Stimulated activated CD8-positive, alpha-beta memory T cell treated with anti-CD3 and anti-CD28 coated beads, Interleukin-2, amount 100 ng/mL, for 1 hour (primary cell): ENCODE results near the gene METTL6.
"Not testable (repeated sequence)": the region's sequence is repeated elsewhere in the genome, so short reads cannot be mapped to it uniquely, and the experiment has no call there.

Experiments used
- DNase-seq, 2 donors: peaks; one replicate each; pipeline ENCODE4 v3.0.0-alpha.2; 2020; ENCODE audit warnings: low read depth in 2 of 2

METTL6 gene

GRCh38 chr3:15368561-15369135 lies 58.7 kb downstream of the METTL6 start:
- no peak for DNase-seq

- DNase-seq: no peak
Observed at GRCh38 chr3:15367059-15367458, 60.3 kb downstream of the METTL6 start.

DNA sequence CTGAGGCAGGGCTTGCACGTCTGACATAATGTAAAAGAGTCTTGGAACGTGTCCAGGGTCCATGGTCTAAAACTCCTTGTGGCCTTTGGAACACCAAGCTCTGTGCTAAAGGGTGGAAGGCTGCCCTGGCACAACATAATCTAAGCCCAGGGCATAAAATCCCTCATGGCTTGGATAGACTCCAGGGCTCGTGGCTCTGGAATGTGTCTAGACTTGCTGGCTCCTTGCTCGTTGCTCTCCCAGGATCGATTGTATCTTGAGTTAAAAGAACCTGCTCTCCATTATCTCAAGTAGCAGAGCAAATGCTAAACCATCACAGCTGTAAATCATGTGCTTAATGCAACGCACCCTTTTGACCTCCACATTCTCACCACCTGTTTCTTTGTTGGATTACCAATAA lies 63.3 kb downstream of the METTL6 start:
- DNase-seq: not testable (repeated sequence)

DNA sequence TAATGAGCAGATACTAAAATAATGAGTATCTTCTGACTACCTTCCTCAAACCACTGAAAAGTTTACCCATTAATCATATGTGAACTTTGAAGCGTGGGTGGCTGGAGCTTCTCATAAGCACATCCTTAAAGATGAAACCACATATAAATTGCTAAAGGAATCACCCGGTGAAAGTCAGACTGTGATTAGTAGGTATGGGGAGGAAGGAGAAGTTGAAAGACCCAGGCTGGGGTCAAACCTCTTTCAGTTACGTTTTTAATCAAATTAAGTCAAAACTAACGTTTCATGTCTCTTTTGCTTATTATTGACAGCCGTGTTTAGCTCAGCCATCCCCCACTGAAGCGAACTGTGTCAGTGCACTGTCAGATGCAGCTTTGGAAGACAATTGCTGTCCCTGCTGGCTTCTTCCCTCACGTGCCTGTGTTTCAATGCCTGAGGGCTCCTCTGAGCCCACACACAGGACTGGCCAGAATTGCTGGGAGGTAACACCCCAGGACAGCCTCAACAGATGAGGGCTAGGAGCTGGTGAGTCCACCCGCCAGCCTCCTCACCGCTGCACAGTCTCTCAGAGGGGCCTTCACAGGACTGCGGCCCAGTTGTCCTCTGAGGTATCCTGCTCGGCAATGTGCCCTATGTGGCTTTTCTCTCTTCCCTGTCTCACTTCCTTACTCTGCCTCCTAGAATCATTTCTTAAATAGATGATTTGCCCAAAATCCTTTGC lies 65.7 kb downstream of the METTL6 start:
- DNase-seq: no peak

DNA sequence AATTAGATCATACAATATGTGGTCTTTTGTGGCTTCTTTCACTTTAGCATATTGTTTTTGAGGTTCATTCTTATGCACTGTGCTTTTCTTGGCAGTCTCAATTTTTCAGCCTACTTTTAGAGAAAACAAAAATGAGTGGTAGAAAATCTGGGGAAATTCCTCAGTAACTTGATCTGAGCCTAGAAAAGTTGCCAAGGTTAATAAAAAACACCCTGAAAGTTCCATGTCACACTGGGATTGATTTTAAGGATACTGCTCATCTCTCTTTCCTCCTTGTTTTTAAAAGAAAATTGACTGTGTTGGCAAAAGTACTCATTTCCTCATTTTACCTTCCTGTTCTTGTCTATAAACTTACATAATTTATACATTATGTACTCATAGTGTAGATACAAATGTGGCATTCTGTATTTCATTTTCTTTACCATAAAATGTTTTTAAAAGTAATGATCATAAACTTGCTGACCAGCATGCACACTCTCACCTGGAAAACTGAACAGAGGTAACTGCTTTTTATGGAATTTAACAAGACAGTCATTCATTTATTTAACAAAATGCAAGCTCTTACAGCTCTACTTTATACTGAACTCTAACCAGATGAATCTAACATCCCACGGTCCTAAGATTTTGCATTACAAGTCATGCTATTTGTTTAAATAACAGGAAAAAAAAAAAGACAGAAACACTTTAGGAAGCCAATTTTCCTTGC lies 66.4 kb downstream of the METTL6 start:
- DNase-seq: no peak
